Stimulated activated CD8-positive, alpha-beta memory T cell treated with anti-CD3 and anti-CD28 coated beads, Interleukin-4, amount 100 ng/mL, for 48 hours (primary cell): Measurements from ENCODE around the gene BBOX1.

Experiments used
- DNase-seq: peaks from one replicate; pipeline ENCODE4 v3.0.0-alpha.2; 2020

BBOX1 gene

DNA sequence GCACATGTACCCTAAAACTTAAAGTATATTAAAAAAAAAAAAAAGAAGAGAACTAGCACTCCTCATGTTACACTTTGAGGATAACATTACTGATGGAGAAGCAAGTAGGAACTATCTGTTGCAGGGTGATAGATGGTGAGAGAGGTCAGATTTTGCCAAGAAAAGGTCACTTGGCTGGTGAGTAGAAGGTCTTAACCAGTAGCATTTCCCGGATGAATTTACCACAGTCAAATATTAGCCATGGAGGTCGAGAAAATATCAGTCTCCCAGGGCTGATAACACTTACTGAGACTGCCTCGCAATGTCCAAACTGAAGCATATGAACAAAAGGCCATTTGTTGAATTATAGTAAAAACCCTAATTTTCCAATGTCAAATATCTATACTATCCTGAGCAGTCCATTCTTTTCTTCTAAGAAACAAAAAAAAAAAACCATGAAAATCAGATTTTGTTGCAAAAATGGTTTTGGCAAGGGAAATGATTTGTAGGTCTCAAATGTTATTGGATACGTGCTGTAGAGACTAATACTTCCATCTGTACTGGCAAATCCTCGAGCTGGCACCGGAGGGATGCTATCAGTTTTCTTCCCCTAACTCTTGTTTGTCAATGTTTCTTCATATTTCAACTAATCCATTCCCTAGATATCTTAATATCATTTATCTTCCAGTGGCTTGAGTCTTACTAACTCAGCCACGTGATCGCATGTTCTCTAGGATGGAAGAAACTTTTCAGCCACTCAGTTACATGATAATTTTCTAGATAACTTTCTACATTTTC is 14.5 kb upstream of the BBOX1 start:
- no peak for DNase-seq

DNA sequence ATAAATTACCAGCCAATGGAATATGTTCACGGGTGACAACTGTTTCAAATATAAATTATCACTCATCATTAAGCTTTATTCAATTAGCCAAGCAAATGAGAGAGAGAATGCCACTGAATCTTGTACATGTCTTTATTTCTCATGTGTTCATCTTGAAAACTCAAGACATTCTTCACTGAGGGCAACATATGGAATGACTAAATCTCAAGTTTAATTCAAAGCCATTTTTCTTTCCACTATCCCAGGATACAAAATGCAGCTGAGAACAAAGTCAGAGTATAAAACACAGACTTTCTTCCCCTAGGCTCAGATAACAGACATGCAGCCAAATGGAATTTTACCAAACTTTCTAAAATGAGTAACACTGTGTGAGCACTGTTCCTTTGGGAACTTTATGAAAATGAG is 12.1 kb upstream of the BBOX1 start:
- no peak for DNase-seq

DNA sequence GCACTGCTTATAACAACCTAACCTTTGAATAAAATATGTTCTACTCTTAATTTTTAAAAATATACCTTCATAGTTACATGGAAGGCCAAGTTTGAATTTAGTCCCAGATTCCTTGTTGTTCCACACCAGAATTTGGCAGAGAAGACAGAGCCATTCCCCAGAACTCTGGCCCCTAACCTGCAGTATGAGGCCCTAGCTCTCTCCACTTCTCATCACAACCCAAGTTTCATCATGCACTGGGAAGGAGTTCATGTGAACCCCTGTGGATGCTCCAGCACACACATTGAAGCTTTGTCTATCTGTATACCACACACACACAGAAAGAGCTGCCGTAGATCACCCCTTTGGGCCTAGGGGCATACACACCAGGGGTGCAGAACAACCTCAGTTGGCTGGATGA is 10.6 kb upstream of the BBOX1 start:
- no peak for DNase-seq

DNA sequence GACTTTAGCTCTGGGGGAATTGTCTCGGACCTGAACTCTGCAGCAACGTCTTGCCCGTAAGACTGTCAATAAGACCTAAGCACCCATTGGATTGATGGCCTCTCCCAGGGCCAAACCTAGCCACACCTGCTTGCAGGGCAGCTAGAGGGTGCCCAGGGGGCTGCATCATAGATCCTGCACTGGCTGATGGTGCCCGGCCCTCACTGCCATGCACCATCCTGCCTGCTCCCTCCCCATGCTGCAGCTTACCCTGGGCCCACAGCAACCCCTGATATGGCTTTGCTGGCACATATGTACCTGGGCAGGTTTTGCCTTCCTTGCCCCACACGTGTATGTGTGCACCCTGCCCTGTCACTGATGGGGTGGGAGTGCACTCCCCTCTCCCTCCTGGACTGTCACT is 8.9 kb upstream of the BBOX1 start:
- no peak for DNase-seq

DNA sequence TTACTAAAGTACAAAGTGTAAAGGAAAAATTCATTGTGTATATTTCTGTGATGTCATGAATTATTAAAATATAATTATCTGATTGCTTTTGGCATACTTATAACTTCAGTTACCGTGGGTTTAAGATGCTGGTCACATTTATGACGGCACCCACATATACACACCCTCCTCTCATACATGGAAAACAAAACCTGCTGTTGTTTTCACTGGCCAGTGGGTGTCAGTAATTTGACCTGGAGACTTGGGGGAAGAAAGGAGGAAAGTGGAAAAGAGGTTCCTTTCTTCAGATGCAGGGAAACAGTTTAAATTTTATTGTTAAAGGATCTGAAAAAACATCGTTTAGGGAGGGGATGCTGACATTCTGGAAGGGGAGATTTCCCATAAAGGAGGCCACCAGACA is 742 bp upstream of the BBOX1 start:
- DNase-seq: no peak

DNA sequence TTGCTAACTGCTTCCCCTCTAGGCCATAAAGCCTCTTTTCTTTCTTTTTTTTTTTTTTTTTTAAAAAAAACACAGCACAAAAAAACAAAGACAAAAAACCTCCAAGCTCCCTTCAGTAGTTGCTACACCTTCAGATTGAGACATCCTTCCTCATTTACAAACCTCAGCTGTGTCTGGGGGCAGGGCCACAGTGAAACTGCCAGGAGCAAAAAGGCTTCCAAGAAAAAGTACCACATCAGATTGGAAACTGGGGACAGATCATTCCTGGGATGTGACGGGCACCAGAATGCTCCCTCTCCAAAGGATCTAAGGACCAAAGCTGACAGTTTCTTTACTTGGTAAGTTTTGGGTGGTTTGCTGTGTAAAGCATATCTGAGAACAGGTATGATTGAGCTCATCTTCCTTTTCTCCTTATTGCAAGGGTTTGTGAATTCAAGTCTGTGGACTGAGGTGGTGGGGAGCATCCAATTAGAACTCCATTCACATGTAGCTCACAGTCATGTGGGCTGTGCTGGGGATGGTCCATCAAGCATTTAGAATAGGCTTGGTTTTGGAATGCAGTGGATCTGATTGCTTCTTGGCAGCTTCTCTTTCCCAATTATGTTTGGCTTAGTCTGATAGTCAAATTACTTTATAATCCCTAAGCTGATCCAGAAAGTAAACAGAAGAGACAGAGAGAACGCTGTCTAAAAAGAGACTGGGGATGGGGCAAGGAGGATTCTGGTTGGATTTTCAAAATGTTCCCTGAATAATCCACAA is 705 bp downstream of the BBOX1 start:
- DNase-seq: no peak

DNA sequence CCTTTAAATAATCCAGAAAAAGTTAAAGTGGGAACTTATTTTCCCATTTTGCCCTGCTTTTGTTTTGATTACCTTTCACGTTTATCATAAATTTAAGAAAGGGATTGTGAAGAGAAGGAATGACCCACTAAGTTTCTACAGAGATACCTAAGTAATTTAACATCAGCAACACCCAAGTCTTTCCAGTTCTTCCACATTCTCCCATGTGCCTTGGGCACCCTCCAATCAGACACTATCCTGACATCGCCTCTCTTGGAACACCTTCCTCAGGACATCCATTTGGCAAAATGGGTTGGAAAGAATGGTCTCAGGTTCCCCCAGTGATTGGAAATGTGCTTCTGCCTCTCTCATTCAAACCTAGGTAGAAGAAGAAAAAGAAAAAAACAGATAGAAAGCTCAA is 6.3 kb downstream of the BBOX1 start:
- DNase-seq: no peak

DNA sequence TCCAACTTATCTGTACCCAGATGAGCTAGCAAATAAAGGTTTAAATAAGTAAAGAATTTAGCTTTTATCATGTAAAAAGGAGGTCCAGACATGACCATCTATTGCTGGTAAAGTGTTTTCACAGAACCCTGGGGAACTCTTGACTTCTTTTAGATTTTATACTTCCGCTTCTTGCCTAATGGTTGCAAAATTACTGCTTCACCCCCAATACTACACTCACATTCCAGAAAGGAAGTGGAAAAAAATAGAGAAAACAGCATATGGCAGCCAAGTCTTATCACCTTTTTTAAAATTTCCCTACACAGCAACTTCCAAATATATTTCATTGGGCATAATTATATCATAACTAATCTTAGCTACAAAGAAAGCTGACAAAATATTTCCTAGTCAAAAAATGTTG is 12.1 kb downstream of the BBOX1 start:
- DNase-seq: no peak

DNA sequence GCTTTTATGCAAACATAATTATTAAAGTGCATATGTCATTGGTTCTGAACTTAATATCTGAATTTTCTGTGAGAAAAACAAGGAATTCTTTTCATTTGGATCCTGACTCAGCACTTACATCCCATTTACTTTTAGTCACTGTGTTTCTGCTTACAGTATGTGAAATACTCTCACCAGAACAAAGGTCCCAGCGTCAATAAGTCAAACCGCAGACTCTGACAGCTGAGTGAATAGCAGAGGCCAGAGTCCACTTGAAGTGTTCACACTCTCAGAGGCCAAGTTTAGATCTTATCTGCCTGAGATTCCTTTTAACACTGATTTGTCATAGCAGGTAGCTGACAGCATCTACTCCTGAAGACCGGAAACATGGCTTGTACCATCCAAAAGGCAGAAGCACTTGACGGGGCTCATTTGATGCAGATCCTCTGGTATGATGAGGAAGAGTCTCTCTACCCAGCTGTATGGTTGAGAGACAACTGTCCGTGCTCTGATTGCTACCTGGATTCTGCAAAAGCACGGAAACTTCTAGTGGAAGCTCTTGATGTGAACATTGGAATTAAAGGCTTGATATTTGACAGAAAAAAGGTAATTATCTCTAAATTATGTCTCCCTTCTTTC is 14.6 kb downstream of the BBOX1 start:
- no peak for DNase-seq

DNA sequence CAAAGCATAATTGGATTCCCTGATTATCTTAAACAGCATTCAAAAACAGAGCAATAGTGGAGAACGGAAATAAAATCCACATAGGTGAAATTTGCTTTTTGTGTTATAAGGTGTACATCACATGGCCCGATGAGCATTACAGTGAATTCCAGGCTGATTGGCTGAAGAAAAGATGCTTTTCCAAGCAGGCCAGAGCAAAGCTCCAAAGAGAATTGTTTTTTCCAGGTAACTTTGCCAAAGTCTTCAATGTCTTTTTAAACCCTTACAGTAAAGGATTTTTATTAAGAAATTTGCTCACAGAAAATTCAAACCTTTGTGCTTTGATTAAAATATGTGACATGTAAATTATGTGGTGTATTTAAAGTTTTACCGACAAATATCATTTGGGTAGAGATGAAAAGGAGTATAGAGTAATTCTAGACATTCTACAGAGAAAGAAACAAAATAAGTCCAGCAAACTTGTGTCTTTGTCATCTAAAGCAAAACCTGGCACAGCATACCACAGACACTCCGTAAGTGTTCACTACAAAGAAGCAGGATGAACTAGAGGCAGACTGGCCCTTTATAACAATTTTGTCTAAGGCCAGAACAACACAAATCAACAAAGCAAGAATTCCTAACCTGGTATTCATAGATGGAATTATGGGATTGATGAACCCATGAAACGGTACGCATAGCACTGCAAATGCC is 16.6 kb downstream of the BBOX1 start:
- DNase-seq: no peak

DNA sequence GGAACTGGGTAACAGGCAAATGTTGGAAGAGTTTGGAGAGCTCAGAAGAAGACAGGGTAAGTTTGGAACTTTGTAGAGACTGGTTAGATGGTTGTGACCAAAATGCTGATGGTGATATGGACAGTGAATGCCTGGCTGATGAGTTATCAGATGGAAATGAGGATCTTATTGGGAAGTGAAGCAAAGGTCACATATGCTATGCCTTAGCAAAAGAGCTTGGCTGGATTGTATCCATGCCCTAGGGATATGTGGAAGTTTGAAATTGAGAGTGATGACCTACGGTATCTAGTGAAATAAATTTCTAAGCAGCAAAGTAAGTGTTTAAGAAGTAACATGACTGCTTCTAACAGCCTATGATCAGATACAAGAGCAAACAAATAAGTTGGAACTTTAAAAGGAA is 17.8 kb downstream of the BBOX1 start:
- DNase-seq: no peak

DNA sequence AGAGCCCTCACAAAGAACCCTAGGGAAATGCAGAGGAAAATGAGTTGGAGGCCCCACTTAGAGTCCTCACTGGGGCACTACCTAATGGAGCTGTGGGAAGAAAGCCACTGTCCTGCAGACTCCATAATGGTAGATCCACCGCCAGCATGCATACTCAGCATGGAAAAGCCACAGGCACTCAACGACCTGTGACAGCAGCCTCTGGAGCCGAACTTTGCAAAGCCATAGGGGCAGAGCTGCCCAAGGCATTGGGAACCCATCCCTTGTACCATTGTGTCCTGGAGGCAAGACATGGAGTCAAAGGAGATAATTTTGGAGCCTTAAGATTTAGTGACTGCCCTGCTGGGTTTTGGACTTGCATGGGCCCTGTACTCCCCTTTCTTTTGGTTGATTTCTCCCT is 18.8 kb downstream of the BBOX1 start:
- DNase-seq: no peak

DNA sequence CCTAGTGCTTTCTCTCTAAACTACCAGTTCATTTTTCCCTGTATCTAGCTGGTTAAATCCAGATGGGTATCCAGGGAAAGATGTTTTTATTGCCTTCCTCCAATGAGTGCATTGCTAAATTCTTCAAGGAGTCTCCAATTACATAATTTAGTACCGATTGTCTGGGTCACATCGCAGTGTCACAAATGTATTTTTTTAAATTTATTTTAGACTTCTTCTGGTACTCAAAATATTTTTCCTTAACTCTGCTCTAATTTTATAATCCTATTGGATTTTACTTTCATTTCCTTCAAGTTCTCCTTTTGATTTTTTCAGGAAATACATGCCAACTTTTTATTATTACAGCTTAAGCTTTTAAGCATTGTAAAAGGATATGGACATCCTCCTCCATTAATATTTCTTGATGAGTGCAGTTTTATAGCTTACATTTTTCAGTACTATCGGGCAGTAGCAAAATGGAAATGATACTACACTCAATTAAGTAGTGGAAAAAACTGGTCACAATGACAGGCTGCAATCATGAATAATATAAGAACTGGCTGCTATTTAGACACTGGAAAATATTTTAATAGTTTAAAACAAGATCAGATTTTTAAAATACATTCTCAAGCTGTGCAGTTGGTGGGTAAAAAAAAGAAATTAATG is 20.3 kb downstream of the BBOX1 start:
- DNase-seq: no peak

DNA sequence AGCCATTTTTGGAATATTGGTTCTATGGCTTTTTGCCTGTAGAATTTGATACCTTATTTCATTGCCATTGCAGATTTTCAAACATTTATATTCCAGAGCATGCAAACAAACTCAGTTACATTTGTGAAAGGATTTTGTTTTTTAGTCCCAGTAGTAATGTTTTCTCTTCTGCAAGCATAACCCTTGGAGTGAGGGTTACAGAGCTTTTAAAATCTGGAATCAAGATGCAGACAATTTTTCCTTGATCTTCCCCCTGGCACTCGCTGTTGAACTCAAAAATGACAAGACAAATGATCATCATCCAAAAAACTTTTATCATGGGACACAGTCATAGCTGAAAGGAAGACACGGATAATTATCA is 20.8 kb downstream of the BBOX1 start:
- DNase-seq: no peak

DNA sequence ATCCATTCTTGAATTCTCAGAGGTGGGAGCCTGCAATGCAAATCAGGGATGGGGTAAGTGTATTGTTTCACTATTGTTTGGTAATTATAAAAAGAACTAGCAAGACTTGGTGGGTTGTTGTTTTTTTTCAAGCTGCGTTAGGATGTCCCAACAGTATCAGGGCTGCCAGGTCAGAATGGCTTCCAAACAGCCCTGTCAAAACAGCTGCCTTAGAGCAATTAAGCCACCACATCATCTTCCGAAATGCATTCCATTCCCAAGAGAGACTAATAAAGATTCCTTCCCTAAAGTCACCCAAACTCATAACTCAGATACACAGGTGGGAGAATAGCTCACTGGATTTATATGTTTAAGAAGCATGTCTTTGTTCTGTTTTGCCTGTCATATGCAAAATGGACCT is 23.5 kb downstream of the BBOX1 start:
- no peak for DNase-seq

DNA sequence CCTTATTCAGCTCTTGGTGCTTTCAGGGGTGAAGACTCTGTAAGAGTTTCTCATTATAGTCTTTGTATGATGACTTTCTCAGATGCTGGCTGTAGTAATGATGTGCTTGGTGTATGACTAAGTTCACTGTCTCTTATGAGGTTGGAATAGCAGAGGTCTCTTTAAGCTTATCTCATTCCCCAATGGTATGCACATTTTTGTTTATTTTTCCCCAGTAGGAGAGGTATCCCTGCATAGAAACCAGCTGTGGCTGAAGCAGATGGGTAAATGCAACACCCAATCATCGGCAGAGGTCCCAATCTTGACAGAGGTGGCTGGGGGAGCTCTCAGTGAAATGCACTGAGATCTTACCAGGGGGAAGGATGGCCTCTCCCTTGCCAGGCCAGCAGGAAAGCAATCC is 34.6 kb downstream of the BBOX1 start:
- no peak for DNase-seq

DNA sequence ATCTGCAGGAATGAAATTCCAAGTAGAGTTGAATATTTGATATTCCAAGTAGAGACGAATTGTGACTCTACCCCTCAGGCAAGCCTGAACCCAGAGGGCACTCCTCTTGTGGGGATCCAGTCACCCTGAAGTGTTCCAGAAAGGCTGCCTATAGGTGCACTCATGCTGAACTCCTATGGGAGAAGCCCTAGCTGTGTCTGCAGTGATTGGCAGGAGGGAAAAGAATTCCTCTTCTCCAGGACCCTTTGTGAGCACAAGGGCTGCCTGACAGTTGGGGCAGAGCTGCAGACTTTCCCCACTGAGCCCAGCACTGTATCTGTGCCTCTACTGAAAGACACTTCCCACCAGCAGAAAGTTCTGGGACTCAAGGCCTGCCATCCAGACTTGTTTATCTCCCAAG is 35.0 kb downstream of the BBOX1 start:
- no peak for DNase-seq

DNA sequence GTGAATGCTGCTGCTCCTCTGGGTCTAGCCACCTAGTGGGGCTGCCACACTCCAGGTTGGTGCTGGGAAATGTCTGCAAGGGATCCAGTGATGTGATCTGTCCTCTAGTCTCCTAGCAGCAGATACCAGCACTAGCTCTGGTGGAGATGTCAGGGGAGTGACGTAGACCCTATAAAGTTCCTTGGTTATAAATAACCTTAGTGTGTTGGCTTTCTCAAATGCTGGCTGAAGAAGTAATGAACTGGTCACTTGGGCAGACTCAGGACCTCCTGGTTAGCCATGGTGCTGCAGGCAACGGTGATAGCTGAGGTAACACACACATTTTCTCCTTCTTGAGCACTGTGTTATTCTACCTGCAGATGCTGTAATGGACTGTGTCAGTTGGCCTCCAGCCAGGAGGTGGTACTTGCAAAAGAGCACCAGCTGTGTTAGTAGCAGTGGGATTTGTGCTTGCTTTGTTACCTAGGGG is 35.5 kb downstream of the BBOX1 start:
- DNase-seq: no peak

DNA sequence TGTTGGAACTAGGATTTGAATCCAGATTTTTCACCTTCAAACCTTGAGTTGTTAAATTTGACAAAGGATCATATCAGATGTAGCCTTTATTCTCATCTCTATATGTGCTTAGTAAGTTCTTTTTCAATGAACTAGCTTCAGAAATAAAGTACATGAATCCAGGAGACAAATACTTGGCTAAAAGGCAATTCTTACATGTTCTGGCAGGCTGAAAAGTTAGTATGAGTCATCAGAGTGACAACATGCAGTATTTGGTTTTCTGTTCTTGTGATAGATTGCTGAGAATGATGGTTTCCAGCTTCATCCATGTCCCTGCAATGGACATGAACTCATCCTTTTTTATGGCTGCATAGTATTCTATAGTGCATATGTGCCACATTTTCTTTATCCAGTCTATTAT is 40.4 kb downstream of the BBOX1 start:
- no peak for DNase-seq

DNA sequence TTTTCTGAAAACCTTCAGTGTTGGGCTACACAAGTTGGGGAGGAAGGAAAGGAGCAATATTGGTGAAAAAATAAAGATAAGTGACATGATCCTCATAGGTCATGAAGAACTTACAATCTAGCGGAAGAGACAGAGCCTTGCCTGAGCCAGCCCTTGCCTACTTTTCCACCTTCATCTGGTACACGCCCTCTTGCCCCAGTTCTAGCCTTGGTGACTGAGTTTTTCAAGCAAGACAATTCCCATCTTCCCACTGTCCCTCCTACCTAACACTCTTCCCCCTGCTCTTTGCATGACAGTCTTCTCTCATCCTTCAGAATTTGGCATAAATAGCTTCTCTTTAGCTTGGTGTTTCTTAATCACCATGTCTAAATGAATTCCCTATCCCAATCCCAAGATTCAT is 42.6 kb downstream of the BBOX1 start:
- no peak for DNase-seq

DNA sequence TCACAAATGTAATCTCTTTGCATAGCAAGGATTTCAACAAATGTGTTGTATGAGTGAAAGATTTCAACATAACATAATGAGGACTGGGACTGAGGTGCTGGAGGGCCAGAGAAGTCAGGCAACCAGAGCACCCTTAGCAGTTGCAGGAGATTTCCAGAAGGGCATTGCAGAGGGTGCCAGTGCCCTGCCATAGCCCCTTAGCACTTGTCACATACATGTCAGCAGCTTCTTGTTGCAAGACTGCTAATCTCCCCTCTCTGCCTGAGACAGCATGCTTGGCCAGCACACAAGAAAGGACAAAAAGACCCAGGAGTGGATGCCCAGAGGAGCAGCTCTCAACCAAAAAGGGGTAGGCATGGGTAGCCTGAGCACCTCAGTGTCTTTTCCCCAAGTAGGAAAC is 43.2 kb downstream of the BBOX1 start:
- DNase-seq: no peak

DNA sequence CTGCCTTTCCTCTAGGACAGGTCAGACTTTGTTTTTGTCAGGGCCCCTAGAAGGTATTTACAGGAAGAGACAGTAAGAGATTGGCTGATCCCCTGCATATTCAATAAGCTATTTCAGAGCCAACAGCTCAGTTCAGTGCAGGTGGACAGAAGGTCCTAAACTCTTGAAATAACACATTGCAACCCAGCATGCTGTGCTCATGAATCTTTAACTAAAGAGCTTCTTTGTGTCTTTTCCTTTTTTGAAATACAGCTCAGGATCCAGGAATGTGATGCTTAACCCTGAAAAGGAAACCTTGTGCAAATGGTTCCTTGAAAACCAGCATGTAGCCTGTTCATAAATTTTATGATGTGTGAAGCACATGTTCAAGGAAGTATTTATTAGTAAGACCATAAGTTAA is 43.9 kb downstream of the BBOX1 start:
- no peak for DNase-seq

DNA sequence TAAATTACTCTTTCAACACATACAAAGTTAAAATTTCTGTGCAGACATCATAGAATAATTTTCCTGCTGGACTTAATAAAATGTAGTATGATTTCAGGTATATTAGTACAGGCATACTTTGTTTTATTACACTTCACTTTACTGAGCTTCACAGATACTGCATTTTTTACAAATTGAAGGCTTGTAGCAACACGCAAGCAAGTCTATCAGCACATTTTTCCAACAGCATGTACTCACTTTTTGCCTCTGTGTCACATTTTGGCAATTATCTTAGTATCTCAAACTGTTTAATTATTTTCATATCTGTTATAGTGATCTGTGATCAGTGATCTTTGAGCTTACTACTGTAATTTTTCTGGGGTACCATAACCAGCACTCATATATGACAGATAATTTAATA is 44.5 kb downstream of the BBOX1 start:
- no peak for DNase-seq
